Prostate gland (tissue), 2 donors: Measurements from ENCODE around the gene PCP4. TPM values are rescaled to one million over a fixed set of nuclear protein-coding genes. Genes with fewer than 3 reads are reported as not detected.
"Not testable (repeated sequence)": the region's sequence is repeated elsewhere in the genome, so short reads cannot be mapped to it uniquely, and the experiment has no call there.

Source experiments
- DNase-seq: peaks from one replicate; pipeline ENCODE4 v3.0.0-alpha.2; 2019; ENCODE audit warnings: low spot score
- H3K27ac ChIP-seq, 2 donors: fragments of 200-600 bp; sonication (generic); 2 replicates each; pipeline ENCODE4 v1.5.1; 2017 to 2019
- H3K27me3 ChIP-seq: fragments of 200-600 bp; sonication (generic); replicated peaks from 2 replicates; pipeline ENCODE4 v1.5.1; 2019; ENCODE audit not compliant: insufficient read depth
- H3K36me3 ChIP-seq, 2 donors: fragments of 200-600 bp; sonication (generic); 1 replicate in 1 of 2; 2 replicates in 1 of 2; pipeline versions ENCODE4 v1.5.1 to v1.8.1; 2017 to 2019
- H3K4me1 ChIP-seq: fragments of 200-600 bp; sonication (generic); replicated peaks from 2 replicates; pipeline ENCODE4 v1.5.1; 2019
- H3K4me3 ChIP-seq, 2 donors: fragments of 200-600 bp; sonication (generic); 2 replicates each; pipeline ENCODE4 v1.5.1; 2017 to 2019
- H3K9me3 ChIP-seq: fragments of 200-600 bp; sonication (generic); 2 replicates; pipeline ENCODE4 v1.5.1; 2017
- POLR2A ChIP-seq: fragments of 450-650 bp; IDR thresholded peaks from one replicate; pipeline ENCODE4 v1.6.1; 2016; ENCODE audit warnings: antibody characterized with exemption, mild to moderate bottlenecking
- POLR2AphosphoS5 ChIP-seq: sonication (generic); formaldehyde crosslinking; IDR thresholded peaks from one replicate; pipeline ENCODE4 v1.6.1; 2017; ENCODE audit warnings: antibody characterized with exemption
- WGBS: methylation state at CpG from one replicate; pipeline ENCODE4 v1.1.5; 2018; 5-methylcytosine and 5-hydroxymethylcytosine counted together
- intact Hi-C: fragments of 100-400 bp; cut with DNase I; formaldehyde crosslinking; loops from one replicate; pipeline ENCODE4 v1.14.2; 2022
- total RNA-seq, 2 donors: library from RNA; depleted of rRNA; stranded (reverse); fragments of >200 nt; gene quantifications; one replicate each; pipeline ENCODE4 v1.1.0, GENCODE V29; 2016
- TF ChIP-seq, protein P1 (sequence below), 4 experiments: fragments of 200-600 bp in 2 of 4; fragments of 450-650 bp in 2 of 4; sonication (generic) in 2 of 4; IDR thresholded peaks; 1 replicate in 3 of 4; 2 replicates in 1 of 4; pipeline ENCODE4 v1.5.1; 2016 to 2019; ENCODE audit warnings: antibody characterized with exemption in 4 of 4, mild to moderate bottlenecking in 2 of 4, moderate library complexity in 2 of 4

Gene PCP4
- total RNA-seq, 2 donors from 2014 or later, result 33.9 to 71.9 TPM

DNA sequence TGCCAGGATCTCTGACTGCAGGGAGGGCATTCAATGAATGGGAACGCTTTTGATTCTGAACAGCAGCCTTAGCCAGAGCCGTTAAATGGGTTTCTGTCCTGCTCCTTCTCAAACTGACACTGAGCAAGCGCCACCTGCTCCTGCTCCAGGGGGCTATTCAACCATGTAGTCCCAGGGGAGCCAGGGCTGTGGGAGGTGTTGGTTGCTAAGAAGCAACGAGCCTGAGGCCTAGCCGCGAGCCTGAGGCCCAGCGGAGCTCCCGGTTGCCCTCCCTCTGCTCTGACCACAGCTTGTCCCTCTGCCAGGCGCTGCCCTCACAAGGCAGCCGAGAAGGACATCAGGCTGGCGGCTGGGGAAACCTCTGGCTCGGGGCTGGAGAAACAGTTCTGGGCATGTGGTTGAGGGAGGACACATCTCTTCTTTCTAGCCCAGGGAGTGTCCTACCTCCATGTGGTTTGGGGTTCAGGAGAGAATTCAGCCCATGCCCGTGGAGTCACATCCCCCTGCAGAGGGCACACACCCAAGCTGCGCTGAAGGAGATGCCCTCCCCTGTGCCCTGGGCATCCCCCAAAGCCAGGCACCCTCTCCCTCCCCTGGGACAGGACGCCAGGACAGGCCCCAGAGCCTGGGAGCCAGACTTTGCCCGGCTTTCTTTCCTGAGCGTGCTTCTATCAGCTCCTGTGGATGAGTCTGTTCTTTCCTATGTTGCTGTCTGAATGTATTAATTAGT, 18.0 kb downstream of the PCP4 start:
- Histone ChIP-seq H3K4me1 (no peaks in the 10 kb centered on the region), H3K27ac (peak overlapping the region in 1 of 2 donors; percentile 27), H3K36me3 (no peaks in the 10 kb centered on the region), H3K27me3 (no peaks in the 10 kb centered on the region), H3K4me3 (no peak overlapping the region), H3K9me3 (no peaks in the 10 kb centered on the region)
- WGBS, result 55% methylated on average over 14 of the region's 17 CpGs
- intact Hi-C loops, result loop anchor here (5.0 kb wide), 1 partner anchor 67 kb away; no protein-coding TSS in a partner anchor
- DNase-seq, result no peak
- TF ChIP-seq POLR2A (no peak), POLR2AphosphoS5 (no peak)
- TF ChIP-seq, protein P1, sequence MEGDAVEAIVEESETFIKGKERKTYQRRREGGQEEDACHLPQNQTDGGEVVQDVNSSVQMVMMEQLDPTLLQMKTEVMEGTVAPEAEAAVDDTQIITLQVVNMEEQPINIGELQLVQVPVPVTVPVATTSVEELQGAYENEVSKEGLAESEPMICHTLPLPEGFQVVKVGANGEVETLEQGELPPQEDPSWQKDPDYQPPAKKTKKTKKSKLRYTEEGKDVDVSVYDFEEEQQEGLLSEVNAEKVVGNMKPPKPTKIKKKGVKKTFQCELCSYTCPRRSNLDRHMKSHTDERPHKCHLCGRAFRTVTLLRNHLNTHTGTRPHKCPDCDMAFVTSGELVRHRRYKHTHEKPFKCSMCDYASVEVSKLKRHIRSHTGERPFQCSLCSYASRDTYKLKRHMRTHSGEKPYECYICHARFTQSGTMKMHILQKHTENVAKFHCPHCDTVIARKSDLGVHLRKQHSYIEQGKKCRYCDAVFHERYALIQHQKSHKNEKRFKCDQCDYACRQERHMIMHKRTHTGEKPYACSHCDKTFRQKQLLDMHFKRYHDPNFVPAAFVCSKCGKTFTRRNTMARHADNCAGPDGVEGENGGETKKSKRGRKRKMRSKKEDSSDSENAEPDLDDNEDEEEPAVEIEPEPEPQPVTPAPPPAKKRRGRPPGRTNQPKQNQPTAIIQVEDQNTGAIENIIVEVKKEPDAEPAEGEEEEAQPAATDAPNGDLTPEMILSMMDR (IDR thresholded peaks at IDR 0.05), result no peak

GRCh38 chr21:39888848-39889247, 21.6 kb downstream of the PCP4 start:
- Histone ChIP-seq H3K4me1 (no peaks in the 10 kb centered on the region), H3K27ac (peak overlapping the region in 1 of 2 donors; percentile 22), H3K9me3 (no peaks in the 10 kb centered on the region), H3K36me3 (no peaks in the 10 kb centered on the region), H3K27me3 (no peaks in the 10 kb centered on the region), H3K4me3 (no peak overlapping the region)
- no peak for DNase-seq
- TF ChIP-seq, protein P1 (IDR thresholded peaks at IDR 0.05), result no peak
- TF ChIP-seq POLR2A (no peak), POLR2AphosphoS5 (no peak)
- intact Hi-C loops, result loop anchor here (5.0 kb wide), 1 partner anchor 63 kb away; no protein-coding TSS in a partner anchor
- WGBS, result 89% methylated on average over 9 of the region's 9 CpGs

DNA sequence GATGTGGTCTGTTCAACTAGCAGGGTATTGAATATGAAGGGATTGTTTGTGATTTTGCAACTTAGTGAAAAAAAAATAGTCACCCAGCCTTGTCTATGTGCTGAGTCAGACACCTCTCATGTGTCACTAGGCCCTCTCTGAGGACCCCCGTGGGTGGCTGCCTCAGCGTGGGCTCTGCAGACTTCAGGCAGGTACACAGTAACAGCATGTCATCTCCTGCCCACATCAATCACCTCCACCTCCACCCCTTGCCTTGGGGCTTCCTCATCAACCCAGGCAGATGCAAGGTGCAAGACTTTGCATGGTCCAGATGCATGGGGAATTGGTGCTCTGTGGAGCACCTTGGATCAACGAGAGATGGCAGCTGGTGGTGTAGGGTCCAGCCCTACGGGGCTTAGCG, 23.9 kb downstream of the PCP4 start:
- Histone ChIP-seq H3K27ac (no peak overlapping the region), H3K36me3 (no peaks in the 10 kb centered on the region), H3K9me3 (no peaks in the 10 kb centered on the region), H3K4me1 (no peaks in the 10 kb centered on the region), H3K27me3 (no peaks in the 10 kb centered on the region), H3K4me3 (no peak overlapping the region)
- intact Hi-C loops, result no loop called here
- WGBS, result 87% methylated on average over 5 of the region's 5 CpGs
- TF ChIP-seq POLR2A, result no peak
- TF ChIP-seq, protein P1 (IDR thresholded peaks at IDR 0.05), result no peak
- no peak for TF ChIP-seq POLR2AphosphoS5
- no peak for DNase-seq

DNA sequence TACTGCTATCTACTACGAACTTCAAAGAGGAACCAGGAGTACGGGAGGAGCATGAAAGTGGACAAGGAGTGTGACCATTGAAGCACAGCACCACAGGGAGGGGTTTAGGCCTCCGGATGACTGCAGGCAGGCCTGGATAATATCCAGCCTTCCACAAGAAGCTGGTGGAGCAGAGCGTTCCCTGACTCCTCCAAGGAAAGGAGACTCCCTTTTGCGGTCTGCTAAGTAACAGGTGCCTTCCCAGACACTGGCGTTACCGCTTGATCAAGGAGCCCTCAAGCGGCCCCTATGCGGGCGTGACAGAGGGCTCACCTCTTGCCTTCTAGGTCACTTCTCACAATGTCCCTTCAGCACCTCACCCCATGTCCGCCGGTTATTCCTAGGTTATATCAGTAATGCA, 24.6 kb downstream of the PCP4 start:
- H3K4me1 ChIP-seq, H3K27ac ChIP-seq, DNase-seq, intact Hi-C loops, H3K4me3 ChIP-seq, H3K9me3 ChIP-seq, H3K36me3 ChIP-seq, H3K27me3 ChIP-seq: not testable (repeated sequence)
- 83% methylated on average over 12 of the region's 12 CpGs for WGBS

DNA sequence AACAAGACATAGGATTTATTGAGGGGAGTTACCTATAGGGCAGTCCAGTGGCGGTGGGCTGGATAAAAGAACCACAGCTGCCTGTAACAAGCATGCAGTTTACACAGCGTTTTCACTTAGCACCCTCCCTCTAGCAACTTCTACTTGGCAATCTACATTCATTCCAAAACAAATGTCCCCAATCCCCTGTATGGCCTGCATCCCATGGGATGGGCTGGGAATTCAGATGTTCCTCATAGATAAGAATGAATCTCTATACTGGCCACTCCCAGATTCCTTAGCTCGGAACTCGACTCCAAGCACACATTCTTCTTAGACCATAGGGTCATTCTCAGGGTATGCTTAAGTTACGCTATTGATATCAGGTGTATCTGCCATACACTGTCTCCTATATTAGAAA, 33.3 kb downstream of the PCP4 start:
- intact Hi-C loops, result no loop called here
- 52% methylated on average over 5 of the region's 5 CpGs for WGBS
- no peak for TF ChIP-seq POLR2A
- TF ChIP-seq, protein P1 (IDR thresholded peaks at IDR 0.05), result no peak
- TF ChIP-seq POLR2AphosphoS5, result no peak

More for the DNA sequence above, 33.3 kb downstream of the PCP4 start:
- no peaks in the 10 kb centered on the region for H3K4me1 ChIP-seq
- DNase-seq, result no peak
- H3K27me3 ChIP-seq, result no peaks in the 10 kb centered on the region
- H3K9me3 ChIP-seq, result no peaks in the 10 kb centered on the region
- H3K36me3 ChIP-seq, result no peaks in the 10 kb centered on the region
- H3K27ac ChIP-seq, result no peak overlapping the region
- no peak overlapping the region for H3K4me3 ChIP-seq
